Bronchial epithelial cell (primary cell): ENCODE data around the gene GTPBP1. TPM values are rescaled to one million over a fixed set of nuclear protein-coding genes. Genes with fewer than 3 reads are reported as not detected.

Source experiments
- DNase-seq: peaks from one replicate; pipeline ENCODE4 v3.0.0-alpha.2; 2010; ENCODE audit warnings: low read depth
- FAIRE-seq: peaks from 2 replicates; lab custom pipeline; 2011; peaks lifted over from hg19 to GRCh38; lab: Jason Lieb, UNC
- H3K27me3 ChIP-seq: 2 replicates; pipeline ENCODE4 v1.5.1; 2011; ENCODE audit warnings: low read length; ENCODE audit not compliant: control insufficient read depth, insufficient read depth
- H3K36me3 ChIP-seq: 2 replicates; pipeline ENCODE4 v1.5.1; 2011; ENCODE audit warnings: low read length; ENCODE audit not compliant: control insufficient read depth, insufficient read depth
- H3K4me3 ChIP-seq: 2 replicates; pipeline ENCODE4 v1.5.1; 2011; ENCODE audit warnings: mild to moderate bottlenecking, low read depth, low read length, control low read depth
- total RNA-seq: library from RNA; depleted of rRNA; stranded (reverse); fragments of >200 nt; gene quantifications from 2 replicates; pipeline ENCODE4 v1.2.1, GENCODE V29; 2014
- TF ChIP-seq, protein P1 (sequence below): IDR thresholded peaks from 2 replicates; pipeline ENCODE4 v1.5.1; 2011; ENCODE audit warnings: mild to moderate bottlenecking, moderate library complexity, low read length, control low read depth, inconsistent platforms; ENCODE audit not compliant: insufficient read depth, severe bottlenecking

Gene GTPBP1
- total RNA-seq, 1 donor from 2014 or later: 28.7 TPM

DNA sequence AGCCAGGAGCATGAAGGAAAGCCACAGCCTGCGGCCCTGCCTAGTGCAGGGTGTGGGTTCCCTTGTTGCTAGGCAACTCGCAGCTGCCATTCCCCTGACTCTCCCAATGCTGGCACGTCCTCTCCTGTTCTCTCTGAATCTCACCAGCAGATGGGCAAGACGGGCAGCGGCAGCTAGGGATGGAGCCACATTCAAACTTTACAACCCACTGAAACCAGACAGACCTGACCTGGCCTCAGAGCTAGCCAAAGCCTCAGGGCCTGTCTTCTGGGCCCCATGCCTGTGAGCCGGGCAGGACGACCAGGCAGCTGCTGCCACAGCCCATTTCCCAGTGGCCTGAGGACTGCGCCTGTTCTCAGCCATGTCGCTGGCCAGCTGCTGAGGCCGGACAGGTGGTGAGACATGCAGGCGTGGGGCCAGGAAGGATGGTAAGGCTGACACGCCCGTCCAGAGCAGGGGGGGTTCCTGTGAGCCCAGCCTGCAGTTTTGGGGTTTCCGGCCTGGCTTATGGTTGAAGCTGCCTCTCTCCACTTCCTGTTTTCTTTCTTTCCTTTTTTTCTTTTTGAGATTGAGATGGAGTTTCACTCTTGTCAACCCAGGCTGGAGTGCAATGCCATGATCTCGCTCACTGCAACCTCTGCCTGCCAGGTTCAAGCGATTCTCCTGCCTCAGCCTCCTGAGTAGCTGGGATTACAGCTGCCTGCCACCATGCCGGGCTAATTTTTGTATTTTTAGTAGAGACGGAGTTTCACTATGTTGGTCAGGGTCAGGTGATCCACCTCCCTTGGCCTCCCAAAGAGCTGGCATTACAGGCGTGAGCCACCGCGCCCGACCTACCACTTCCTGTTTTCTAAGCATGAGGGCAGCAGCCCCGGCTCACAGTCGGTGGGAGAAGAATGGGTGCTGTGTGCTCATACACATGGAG is 45.9 kb downstream of the GTPBP1 start:
- FAIRE-seq (peak; percentile 64), DNase-seq (peak; percentile 50)
- TF ChIP-seq, protein P1, sequence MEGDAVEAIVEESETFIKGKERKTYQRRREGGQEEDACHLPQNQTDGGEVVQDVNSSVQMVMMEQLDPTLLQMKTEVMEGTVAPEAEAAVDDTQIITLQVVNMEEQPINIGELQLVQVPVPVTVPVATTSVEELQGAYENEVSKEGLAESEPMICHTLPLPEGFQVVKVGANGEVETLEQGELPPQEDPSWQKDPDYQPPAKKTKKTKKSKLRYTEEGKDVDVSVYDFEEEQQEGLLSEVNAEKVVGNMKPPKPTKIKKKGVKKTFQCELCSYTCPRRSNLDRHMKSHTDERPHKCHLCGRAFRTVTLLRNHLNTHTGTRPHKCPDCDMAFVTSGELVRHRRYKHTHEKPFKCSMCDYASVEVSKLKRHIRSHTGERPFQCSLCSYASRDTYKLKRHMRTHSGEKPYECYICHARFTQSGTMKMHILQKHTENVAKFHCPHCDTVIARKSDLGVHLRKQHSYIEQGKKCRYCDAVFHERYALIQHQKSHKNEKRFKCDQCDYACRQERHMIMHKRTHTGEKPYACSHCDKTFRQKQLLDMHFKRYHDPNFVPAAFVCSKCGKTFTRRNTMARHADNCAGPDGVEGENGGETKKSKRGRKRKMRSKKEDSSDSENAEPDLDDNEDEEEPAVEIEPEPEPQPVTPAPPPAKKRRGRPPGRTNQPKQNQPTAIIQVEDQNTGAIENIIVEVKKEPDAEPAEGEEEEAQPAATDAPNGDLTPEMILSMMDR: no peak
- Histone ChIP-seq H3K36me3 (peaks cover 17% of the 10 kb centered on the region), H3K27me3 (no peaks in the 10 kb centered on the region), H3K4me3 (no peak overlapping the region)

DNA sequence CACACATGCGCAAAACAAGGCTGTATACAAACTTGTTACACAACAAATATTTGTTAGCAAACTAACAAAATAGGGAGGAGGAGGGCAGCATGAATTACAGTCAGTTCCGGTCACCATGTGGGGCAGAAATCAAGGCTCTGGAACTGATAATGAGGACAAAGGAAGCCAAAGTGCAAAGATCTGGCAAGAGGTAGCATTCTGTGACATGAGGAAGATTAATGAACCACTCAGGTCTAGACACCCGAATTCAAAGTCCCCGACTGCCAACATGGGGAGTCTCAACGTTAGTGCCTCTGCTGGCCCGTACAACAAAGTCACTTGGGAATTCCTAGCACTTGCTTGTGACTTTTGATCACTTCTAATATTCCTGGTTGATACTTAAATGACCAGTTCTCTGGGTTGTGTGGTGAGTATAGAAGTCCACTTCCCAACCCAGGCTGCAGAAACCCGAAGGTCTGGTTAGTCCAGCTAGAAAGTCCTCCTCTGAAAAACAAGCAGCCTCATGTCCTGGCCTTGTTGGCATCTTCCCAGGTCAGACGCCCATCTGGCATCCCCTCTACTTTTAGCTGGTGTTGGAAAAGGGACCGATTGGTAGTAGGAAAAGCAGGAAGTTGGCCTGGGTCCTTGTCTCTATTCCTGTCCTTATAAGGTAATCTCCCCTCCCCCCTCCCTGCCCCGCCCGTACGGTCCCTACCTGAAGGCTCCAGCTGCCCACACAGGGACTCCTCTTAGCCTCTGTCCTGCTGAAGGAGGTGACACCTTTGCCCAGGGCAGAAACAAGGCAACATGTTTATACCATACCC is 48.4 kb downstream of the GTPBP1 start:
- DNase-seq: peak; percentile 73
- Histone ChIP-seq H3K4me3 (peak overlapping the region; percentile 59), H3K27me3 (no peaks in the 10 kb centered on the region), H3K36me3 (peaks cover 15% of the 10 kb centered on the region)
- TF ChIP-seq, protein P1: no peak
- FAIRE-seq: peak; percentile 64

DNA sequence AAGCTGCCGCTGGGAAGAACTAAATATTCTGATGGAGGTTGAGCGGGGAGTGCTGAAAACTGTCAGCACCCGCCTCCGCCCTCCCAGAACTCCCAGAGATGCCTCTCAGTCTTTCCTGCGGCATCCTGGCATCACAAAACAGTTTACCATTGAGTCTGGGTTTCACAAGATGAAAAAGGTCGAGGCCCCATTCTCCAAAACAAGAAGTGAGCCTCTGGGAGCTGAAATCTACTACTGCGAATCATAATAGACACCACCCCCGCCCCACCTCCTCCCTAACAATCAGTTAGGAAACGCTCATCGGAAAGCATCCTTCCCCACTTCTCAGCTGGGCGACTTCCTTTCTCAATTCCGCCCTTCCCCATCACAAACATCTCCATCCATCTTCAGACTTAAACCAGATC is 49.0 kb downstream of the GTPBP1 start:
- peak overlapping the region; percentile 59 for H3K4me3 ChIP-seq
- H3K27me3 ChIP-seq: no peaks in the 10 kb centered on the region
- FAIRE-seq (no peak), DNase-seq (peak; percentile 27)
- TF ChIP-seq, protein P1: no peak
- H3K36me3 ChIP-seq: peaks cover 12% of the 10 kb centered on the region

- FAIRE-seq: no peak
- peaks cover 10% of the 10 kb centered on the region for H3K36me3 ChIP-seq
- DNase-seq: peak; percentile 19
- peak overlapping the region; percentile 59 for H3K4me3 ChIP-seq
- H3K27me3 ChIP-seq: no peaks in the 10 kb centered on the region
- TF ChIP-seq, protein P1: no peak
Measured at GRCh38 chr22:38755155-38755910, 49.6 kb downstream of the GTPBP1 start.

- TF ChIP-seq, protein P1: no peak
- DNase-seq (peak; percentile 49), FAIRE-seq (no peak)
- Histone ChIP-seq H3K4me3 (peak within 1 kb of the TSS; percentile 59), H3K36me3 (peaks cover 9% of the 10 kb centered on the region), H3K27me3 (no peaks in the 10 kb centered on the region)
Measured at GRCh38 chr22:38755911-38756532, 50.3 kb downstream of the GTPBP1 start, which contains the start of gene SUN2. Gene SUN2, minus strand, starts transcription at chr22:38755998. Its CDS starts 3,370 bp downstream, at chr22:38752628.
